ENCODE results near the gene AGAP1. TPM values are rescaled to one million over a fixed set of nuclear protein-coding genes. Genes with fewer than 3 reads are reported as not detected.

The AGAP1 gene
- total RNA-seq = 15.5 and 28.6 TPM in 2 replicates

DNA sequence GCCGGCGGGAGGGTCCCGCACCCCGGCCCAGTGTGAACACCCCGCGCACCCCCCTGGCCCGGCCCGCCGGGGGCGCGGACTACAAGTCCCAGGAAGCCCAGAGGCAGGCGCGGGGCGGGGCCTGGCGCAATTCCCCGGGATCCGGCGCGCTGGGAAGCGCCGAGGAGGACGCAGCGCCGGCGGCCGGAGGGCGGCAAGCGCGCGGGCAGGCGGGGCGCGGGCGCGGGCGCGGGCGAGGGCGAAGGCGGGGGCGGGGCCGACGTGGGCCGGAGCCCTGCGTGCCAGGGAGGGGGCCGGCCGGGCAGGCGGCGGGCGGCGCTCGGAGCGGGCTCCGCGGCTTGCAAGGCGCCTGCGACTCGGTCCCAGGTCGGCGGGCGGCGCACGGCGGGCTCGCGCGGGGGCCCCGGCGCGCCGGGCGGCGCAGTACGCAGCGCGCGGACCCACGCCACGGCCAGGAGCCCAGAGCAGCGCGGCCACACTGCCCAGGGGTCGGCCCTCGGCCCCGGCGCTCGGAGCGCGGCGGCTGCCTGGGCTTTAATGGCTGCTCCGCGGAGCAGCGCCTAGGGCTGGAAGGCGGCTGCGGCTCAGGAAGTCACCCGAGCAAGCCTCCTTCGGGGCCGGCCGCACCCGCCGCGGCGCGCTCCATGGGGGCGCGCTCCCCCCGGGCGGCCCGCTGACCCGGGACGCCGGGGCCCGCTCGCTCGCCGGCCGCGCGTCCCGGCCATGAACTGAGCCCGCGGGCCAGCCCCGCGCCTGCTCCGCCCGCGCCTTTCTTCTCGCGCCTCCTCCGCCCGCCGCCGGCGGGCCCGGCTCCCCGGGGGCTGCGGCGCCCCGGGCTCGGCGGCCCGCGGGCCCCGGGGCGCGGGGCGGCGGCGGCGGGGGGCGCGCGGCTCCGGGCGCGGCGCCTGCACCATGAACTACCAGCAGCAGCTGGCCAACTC is at the start of gene AGAP1:
TSS of gene AGAP1 (plus strand) at position 269 of the 941 bp plus-strand sequence.

DNA sequence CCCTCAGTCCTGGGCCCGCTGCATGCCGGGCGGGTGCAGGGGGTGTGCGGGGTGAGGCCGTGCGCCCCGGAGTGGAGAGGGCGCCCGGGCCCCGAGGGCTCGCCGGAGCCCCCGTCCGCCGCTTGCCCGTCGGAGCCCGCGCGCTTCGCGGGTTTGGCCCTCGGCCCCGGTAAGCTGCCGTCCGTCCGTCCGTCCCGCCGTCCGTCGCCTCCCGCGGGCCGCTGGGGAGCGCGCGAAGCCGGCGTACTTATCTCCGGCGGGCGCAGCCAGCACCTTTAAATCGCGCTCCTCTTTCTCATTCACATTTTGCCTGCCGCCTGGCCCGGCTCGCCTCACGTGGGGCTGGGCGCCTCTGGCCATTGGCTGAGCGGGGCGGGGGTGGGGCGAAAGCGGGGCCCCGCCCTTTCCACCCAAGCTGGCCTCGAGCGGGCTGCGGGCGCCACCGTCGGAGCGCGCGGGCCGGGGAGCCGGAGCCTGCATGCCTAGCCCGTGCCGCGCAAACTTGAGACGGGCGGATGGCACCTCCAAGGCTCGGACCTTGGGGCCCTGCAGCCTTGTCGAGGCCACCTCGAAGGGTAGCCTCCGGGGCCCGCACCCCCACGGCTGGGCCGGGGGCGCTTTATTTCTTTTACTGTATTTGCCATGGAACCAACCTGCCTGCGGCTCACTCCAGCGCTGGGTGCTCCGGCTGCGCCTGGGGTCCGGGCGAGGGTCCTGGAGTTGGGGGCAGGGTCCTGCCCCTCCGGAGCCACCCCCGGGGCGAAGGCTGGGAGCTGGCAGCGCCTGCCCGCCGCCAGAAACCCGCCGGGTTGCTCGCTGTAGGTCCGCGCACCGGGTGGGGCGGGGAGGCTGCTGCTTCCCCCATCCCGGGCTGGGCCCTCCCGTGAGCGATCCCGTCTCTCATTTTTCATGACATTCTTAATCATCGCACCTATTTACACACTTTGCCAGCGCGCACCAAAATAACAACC is 674.6 kb downstream of the AGAP1 start, which contains the start of gene GBX2:
TSS of gene GBX2 (minus strand) at position 277 of the 971 bp plus-strand sequence. CDS start 415 bp downstream, outside the sequence.

Small RNAs within 50 kb of the gene (small RNA-seq; reads per million reads assigned to genes)
- gene RF00019 (ENCODE audit: low replicate concordance) (not detected), gene RN7SL204P (ENCODE audit: low replicate concordance) (not detected), gene RNU7-127P (ENCODE audit: low replicate concordance) (not detected), gene TMSB10P1 (ENCODE audit: low replicate concordance) (not detected)

Measured in placental pericyte (primary cell).